Glutamatergic neuron (in vitro differentiated cells): Measurements from ENCODE around the gene CALR3. TPM values are rescaled to one million over a fixed set of nuclear protein-coding genes. Genes with fewer than 3 reads are reported as not detected.
"Not testable (repeated sequence)": the region's sequence is repeated elsewhere in the genome, so short reads cannot be mapped to it uniquely, and the experiment has no call there.

Experiments
- DNase-seq: peaks from one replicate; pipeline ENCODE4 v3.0.0; 2022
- H3K27ac Mint-ChIP-seq: one replicate; pipeline ENCODE4 v1.8.0; 2020; ENCODE audit warnings: mild to moderate bottlenecking, mixed read lengths, inconsistent platforms; ENCODE audit not compliant: unreplicated experiment
- H3K27me3 Mint-ChIP-seq: one replicate; pipeline ENCODE4 v1.8.0; 2020; ENCODE audit warnings: mild to moderate bottlenecking, moderate library complexity, mixed read lengths, inconsistent platforms; ENCODE audit not compliant: unreplicated experiment
- H3K36me3 Mint-ChIP-seq: one replicate; pipeline ENCODE4 v1.8.0; 2020; ENCODE audit warnings: mild to moderate bottlenecking, mixed read lengths, inconsistent platforms; ENCODE audit not compliant: unreplicated experiment
- H3K4me1 Mint-ChIP-seq: one replicate; pipeline ENCODE4 v1.8.0; 2020; ENCODE audit warnings: mild to moderate bottlenecking, low read depth, mixed read lengths, inconsistent platforms; ENCODE audit not compliant: unreplicated experiment
- H3K4me3 Mint-ChIP-seq: one replicate; pipeline ENCODE4 v1.8.0; 2020; ENCODE audit warnings: mild to moderate bottlenecking, mixed read lengths, inconsistent platforms; ENCODE audit not compliant: unreplicated experiment
- H3K9me3 Mint-ChIP-seq: one replicate; pipeline ENCODE4 v1.8.0; 2020; ENCODE audit warnings: mild to moderate bottlenecking, moderate library complexity, mixed read lengths, inconsistent platforms; ENCODE audit not compliant: unreplicated experiment
- total RNA-seq: library from RNA; stranded (reverse); fragmentation: NEBNext Ultra II Directional; extraction: Animal tissue kit (Norgen Biotek cat#: 25700); gene quantifications from one replicate; pipeline ENCODE4 v1.2.1, GENCODE V29; 2021; ENCODE audit not compliant: unreplicated experiment
- TF ChIP-seq, protein P1 (sequence below): fragments of 200-600 bp; sonication (generic); IDR thresholded peaks from one replicate; pipeline ENCODE4 v1.5.0; 2021; ENCODE audit not compliant: partially characterized antibody, unreplicated experiment

The CALR3 gene
- total RNA-seq, 1 donor from 2014 or later: not detected

DNA sequence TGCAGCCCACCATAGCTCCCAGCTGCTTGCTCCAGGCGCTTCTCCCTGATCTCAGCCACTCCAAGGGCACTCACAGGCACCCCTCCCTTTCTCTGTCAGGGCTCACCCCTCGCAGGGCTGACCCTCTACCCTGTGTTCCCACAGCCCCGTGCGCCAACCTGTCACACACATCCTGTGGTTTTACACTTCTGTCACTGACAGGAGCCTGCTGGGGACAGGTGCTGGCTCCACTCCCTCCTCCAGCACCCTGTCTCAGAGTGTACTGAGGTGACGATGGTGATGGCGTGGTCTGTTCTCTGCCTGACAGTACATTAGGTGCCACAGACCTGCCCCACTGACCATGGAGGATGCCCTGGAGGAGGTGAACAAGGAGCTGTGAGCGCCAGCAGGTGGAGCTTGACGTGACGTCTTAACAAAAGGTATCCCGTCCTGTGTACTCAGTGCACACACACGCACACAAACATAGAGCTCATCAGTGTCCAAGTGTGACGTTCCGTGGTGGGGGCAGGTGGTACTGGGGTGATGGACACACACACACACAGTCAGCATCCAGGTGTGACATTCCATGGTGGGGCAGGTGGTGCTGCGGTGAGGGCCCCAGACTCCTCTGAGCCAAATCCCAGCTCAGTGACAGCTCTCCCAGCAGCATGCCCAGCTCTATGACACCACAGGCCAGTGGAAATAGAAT, 21.1 kb upstream of the CALR3 start:
- Mint-ChIP-seq H3K9me3 (no peaks in the 10 kb centered on the region), H3K27me3 (peaks cover 1% of the 10 kb centered on the region), H3K27ac (no peak overlapping the region), H3K36me3 (no peaks in the 10 kb centered on the region), H3K4me3 (no peak overlapping the region), H3K4me1 (no peaks in the 10 kb centered on the region)
- TF ChIP-seq, protein P1, sequence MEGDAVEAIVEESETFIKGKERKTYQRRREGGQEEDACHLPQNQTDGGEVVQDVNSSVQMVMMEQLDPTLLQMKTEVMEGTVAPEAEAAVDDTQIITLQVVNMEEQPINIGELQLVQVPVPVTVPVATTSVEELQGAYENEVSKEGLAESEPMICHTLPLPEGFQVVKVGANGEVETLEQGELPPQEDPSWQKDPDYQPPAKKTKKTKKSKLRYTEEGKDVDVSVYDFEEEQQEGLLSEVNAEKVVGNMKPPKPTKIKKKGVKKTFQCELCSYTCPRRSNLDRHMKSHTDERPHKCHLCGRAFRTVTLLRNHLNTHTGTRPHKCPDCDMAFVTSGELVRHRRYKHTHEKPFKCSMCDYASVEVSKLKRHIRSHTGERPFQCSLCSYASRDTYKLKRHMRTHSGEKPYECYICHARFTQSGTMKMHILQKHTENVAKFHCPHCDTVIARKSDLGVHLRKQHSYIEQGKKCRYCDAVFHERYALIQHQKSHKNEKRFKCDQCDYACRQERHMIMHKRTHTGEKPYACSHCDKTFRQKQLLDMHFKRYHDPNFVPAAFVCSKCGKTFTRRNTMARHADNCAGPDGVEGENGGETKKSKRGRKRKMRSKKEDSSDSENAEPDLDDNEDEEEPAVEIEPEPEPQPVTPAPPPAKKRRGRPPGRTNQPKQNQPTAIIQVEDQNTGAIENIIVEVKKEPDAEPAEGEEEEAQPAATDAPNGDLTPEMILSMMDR: no peak
- DNase-seq: no peak

DNA sequence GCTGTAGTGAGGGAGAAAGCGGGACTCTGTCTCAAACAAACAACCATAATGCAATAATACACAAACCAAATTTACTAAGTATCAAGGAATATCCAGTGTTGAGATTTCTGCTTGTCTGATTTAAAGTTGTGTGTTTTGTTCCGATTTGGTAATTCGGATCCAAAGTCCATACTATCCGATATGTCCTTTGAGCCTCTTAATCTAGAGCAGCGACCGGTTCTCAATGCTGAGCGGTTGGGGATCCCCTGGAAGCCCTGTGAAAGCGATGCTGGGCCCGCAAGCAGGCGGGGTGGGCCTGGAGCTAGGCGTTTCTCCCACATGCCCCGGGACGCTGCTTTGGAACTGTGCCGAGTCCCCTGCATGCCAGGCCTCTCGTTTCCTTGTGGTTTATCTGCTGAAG, 20.4 kb upstream of the CALR3 start:
- Mint-ChIP-seq H3K27me3 (peaks cover 1% of the 10 kb centered on the region), H3K9me3 (no peaks in the 10 kb centered on the region), H3K4me3 (no peak overlapping the region), H3K36me3 (no peaks in the 10 kb centered on the region), H3K27ac (no peak overlapping the region), H3K4me1 (no peaks in the 10 kb centered on the region)
- TF ChIP-seq, protein P1: no peak
- no peak for DNase-seq

DNA sequence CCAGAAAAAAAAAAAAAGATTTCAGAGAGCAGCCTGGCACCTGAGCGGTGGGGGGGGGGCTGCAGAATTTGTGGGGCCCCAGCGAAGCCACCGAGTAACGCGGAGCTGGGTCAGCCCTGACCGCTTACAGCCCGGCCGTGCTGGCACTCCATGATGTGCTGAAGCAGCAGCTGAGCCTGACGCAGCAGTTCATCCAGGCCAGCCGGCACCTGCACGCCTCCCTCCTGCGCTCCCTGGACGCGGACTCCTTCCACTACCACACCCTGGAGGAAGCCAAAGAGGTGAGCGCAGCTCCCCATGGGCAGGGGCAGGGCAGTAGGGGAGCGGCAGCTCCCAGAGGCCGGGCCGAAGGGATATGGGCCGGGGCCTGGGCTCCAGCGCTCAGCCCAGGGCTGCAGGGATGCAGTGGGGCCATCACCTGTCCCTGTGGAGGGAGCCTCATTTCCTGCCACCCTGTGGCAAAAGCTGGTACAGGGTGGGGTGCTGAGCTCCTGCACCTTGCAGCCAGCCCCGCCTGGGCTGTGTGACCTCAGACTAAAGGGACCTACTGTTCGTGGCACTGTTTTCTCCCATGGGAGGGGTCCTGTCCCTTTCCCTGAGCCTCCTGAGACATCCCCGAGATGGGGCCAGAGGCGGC, 18.5 kb upstream of the CALR3 start:
- H3K27me3 Mint-ChIP-seq: peaks cover 1% of the 10 kb centered on the region
- H3K9me3 Mint-ChIP-seq: no peaks in the 10 kb centered on the region
- no peak overlapping the region for H3K4me3 Mint-ChIP-seq
- H3K36me3 Mint-ChIP-seq: no peaks in the 10 kb centered on the region
- TF ChIP-seq, protein P1: no peak
- no peak for DNase-seq
- no peak overlapping the region for H3K27ac Mint-ChIP-seq
- no peaks in the 10 kb centered on the region for H3K4me1 Mint-ChIP-seq

DNA sequence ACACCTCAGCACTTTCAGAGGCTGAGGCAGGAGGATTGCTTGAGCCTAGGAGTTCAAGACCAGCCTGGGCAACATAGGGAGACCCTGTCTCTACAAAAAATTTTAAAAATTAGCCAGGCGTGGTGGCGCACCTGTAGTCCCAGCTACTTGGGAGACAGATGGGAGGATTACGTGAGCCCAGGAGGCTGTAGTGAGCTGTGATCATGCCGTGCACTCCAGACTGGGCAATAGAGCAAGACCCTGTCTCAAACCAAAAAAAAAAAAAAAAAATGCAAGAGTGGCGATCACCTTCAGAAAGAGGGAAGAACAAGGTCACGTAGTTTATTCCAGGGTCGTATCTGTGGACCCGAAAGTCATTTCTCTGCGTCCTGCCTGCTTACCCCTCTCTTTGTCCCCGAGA, 16.6 kb upstream of the CALR3 start:
- not testable (repeated sequence) for DNase-seq, H3K4me3 Mint-ChIP-seq, H3K9me3 Mint-ChIP-seq, H3K36me3 Mint-ChIP-seq, H3K27me3 Mint-ChIP-seq, H3K4me1 Mint-ChIP-seq, H3K27ac Mint-ChIP-seq

DNA sequence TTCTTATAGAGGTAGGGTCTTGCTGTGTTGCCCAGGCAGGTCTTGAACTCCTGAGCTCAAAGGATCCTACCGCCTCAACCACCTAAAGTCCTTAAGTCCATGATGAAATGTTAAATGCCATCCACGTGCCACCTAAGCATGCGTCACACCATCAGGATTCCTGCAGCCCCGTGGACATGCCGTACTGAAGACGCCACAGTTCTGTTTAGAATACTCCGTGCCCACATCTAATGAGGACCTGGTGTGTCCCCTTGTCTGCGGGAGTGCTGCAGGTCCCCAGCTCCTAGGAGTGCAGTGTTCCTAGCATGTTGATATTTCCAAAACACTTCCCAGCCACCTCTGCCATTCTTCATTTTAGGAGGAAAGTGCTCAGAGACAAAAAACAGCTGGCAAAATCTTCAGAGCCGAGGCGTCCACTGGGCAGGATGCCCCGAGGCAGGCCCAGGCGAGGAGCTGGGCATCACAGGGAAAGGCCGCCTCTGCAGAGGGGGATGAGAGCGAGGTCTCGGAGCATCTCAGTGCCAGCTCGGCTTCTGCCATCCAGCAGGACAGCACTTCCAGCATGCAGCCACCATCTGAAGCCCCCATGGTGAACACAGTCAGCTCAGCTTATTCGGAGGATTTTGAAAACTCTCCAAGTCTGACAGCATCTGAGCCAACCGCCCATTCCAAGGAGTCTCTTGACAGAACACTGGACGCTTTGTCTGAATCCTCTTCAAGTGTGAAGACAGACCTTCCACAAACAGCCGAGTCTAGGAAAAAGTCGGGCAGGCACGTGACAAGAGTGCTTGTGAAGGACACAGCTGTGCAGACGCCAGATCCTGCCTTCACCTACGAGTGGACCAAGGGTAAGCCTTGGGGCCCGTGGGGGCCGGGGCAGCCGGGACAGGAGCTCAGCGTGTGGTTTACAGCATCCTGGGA, 13.4 kb upstream of the CALR3 start:
- H3K4me3 Mint-ChIP-seq: no peak overlapping the region

More for the DNA sequence above, 13.4 kb upstream of the CALR3 start:
- no peaks in the 10 kb centered on the region for H3K9me3 Mint-ChIP-seq
- H3K27ac Mint-ChIP-seq: no peak overlapping the region
- H3K27me3 Mint-ChIP-seq: no peaks in the 10 kb centered on the region
- H3K4me1 Mint-ChIP-seq: no peaks in the 10 kb centered on the region
- no peaks in the 10 kb centered on the region for H3K36me3 Mint-ChIP-seq
- TF ChIP-seq, protein P1: no peak
- no peak for DNase-seq
